NCI-H510A treated with DMSO at 0.1 percent for 48 hours (cell line): ENCODE results near the gene KLHL30.

Experiments used
- DNase-seq: peaks from one replicate; lab custom pipeline; 2025; lab: John Stamatoyannopoulos, UW

KLHL30 gene

GRCh38 chr2:238145851-238146250, 7.4 kb downstream of the KLHL30 start:
- DNase-seq = no peak

- no peak for DNase-seq
Measured at GRCh38 chr2:238146884-238147544, 8.5 kb downstream of the KLHL30 start.

GRCh38 chr2:238148981-238149380, 10.5 kb downstream of the KLHL30 start:
- DNase-seq = no peak

- DNase-seq = no peak
Measured at GRCh38 chr2:238149841-238150572, 11.5 kb downstream of the KLHL30 start.

GRCh38 chr2:238150686-238151085, 12.2 kb downstream of the KLHL30 start:
- DNase-seq = no peak

- DNase-seq = no peak
Measured at GRCh38 chr2:238151205-238151604, 12.7 kb downstream of the KLHL30 start.

- no peak for DNase-seq
Measured at GRCh38 chr2:238151628-238152235, 13.3 kb downstream of the KLHL30 start.

- DNase-seq = no peak
Measured at GRCh38 chr2:238152771-238153688, 14.6 kb downstream of the KLHL30 start.

- no peak for DNase-seq
Measured at GRCh38 chr2:238154570-238154969, 16.1 kb downstream of the KLHL30 start.

GRCh38 chr2:238155051-238155760, 16.7 kb downstream of the KLHL30 start:
- DNase-seq = peak; percentile 15

GRCh38 chr2:238155761-238156694, 17.6 kb downstream of the KLHL30 start:
- DNase-seq = no peak

- peak; percentile 16 for DNase-seq
Measured at GRCh38 chr2:238157506-238158017, 19.1 kb downstream of the KLHL30 start.

GRCh38 chr2:238158018-238158508, 19.6 kb downstream of the KLHL30 start:
- DNase-seq = no peak

- DNase-seq = peak; percentile 19
Measured at GRCh38 chr2:238158509-238159070, 20.1 kb downstream of the KLHL30 start, which contains the start of gene ERFE. Gene ERFE (plus strand): TSS chr2:238158970. CDS start chr2:238159008, 38 bp downstream.

- no peak for DNase-seq
Measured at GRCh38 chr2:238159071-238159539, 20.6 kb downstream of the KLHL30 start.

GRCh38 chr2:238159661-238160205, 21.3 kb downstream of the KLHL30 start:
- DNase-seq = no peak

- no peak for DNase-seq
Measured at GRCh38 chr2:238160206-238161129, 22.0 kb downstream of the KLHL30 start.
